ENCODE results near the gene MCC.

GRCh38 chr5:113122053-113122452 lies 366.2 kb downstream of the MCC start:
- TF ChIP-seq CTCF (IDR thresholded peaks at IDR 0.05) (no peak), POLR2A (IDR thresholded peaks at IDR 0.05) (no peak), POLR2AphosphoS5 (IDR thresholded peaks at IDR 0.05) (no peak), EP300 (IDR thresholded peaks at IDR 0.05) (no peak)

Data from upper lobe of left lung (tissue), 4 donors.